LNCAP (cell line): ENCODE results near the gene YBX2.

Experiments
- TF ChIP-seq, protein P1 (sequence below): fragments of 450-650 bp; IDR thresholded peaks from 2 replicates; pipeline ENCODE4 v1.5.1; 2017; ENCODE audit warnings: mild to moderate bottlenecking

Gene YBX2

DNA sequence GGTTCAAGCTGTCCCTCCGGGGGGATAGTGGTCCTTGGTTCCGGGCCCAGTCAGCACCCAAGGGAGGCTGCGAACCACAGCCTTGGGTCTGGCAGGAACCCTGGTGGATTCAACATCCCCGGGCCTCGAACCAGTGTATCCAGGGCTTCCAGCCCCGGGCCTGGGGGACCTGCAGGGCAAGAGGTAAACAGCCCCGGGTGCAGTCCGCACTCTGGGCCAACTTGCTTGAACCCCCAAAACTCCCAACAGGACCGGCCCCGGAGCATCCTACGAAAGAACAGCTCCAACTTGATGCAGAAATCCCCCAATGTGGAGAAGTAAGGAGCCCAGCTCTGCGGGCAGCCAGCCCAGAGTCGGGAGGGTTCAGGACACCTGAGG, 36.2 kb upstream of the YBX2 start:
- TF ChIP-seq, protein P1, sequence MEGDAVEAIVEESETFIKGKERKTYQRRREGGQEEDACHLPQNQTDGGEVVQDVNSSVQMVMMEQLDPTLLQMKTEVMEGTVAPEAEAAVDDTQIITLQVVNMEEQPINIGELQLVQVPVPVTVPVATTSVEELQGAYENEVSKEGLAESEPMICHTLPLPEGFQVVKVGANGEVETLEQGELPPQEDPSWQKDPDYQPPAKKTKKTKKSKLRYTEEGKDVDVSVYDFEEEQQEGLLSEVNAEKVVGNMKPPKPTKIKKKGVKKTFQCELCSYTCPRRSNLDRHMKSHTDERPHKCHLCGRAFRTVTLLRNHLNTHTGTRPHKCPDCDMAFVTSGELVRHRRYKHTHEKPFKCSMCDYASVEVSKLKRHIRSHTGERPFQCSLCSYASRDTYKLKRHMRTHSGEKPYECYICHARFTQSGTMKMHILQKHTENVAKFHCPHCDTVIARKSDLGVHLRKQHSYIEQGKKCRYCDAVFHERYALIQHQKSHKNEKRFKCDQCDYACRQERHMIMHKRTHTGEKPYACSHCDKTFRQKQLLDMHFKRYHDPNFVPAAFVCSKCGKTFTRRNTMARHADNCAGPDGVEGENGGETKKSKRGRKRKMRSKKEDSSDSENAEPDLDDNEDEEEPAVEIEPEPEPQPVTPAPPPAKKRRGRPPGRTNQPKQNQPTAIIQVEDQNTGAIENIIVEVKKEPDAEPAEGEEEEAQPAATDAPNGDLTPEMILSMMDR, result no peak

DNA sequence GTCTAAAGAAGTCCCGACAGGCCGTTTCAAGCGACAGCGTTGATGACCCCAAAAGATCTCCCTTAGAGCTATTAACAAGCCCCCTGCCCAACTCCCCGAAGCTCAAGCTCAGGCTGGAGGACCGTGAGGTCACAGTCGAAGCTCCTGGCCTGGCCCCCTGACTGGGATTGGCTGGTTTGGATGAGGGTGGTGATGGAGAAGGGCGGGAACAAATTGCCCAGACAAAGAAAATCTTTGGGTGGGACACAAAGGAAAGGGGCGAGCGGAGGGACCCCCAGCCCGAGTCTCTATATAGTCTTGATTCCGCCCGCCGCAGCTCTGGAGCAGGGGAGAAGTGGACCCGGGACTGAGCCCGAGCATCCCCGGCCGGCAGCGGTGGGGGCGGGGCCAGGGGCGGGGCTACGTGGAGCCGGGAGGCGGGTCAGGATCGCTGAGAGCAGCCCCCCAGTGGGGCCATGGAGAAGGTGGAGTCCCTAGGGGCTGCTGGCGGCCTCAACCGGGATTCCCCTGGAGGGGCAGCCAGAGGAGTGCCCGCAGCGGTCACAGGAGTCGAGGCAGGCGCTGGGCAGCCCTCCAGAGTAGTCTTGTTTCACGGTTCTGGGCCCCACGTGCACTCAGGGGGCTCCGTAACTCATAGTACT, 35.7 kb upstream of the YBX2 start:
- TF ChIP-seq, protein P1, result no peak

DNA sequence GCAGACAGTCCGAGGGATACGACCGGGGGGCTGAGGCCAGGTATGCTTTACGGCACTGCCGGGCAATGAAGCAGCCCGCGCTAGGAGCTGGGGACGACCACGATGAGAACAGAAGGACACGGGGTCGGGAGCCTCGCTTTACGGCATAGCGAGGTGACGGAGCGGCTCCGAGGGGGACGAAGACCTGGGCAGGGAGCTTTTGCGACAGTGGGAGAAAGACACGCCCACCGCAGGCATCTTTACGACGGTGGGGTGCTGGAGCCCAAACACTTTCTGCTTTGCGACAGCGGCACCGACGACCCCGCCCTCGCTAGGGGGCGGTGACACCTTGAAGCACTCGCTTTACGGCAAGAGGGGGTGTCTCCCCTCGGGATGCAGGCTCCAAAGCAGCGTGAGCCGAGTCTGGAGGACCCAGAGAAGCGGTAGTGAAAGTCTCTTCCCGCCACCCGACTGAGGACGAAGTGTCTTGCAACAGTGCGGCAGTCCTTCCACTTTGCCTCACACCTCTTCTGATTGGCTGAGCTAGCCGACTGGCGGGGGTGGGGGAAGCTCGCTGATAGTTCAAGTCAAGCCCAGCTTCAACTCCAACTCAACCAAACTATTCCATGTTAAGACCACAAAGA, 35.0 kb upstream of the YBX2 start:
- TF ChIP-seq, protein P1, result no peak

DNA sequence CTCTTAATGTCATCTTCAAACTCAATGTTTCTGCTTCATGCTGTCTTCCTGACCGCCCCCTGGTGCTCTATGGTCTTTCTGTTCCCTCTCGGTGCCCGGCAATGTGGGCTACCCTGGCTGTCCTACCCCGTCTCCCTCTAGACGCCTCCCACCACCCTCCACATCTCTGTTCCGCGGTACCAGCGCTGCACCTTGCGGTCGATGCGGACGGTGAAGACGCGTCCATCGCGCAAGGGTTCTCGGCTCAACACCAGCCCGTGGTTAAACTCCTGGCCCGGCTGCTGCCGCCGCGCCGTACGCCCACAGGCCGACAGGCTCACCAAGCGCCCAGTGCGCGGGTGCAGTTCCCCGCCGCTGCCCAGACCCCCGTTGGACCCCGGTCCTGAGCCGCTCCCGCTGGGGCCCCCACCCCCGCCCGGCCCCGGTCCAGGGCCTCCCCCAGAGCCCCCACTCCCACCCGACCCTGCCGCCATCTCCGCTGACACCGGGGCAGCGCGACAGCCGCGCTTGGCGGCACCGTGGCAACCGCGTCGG, 34.5 kb upstream of the YBX2 start, which contains the start of gene NEURL4:
Gene NEURL4, minus strand, starts transcription at position 496 of the 534 bp plus-strand sequence. Its CDS starts 23 bp downstream, at position 473.
- TF ChIP-seq, protein P1, result no peak

DNA sequence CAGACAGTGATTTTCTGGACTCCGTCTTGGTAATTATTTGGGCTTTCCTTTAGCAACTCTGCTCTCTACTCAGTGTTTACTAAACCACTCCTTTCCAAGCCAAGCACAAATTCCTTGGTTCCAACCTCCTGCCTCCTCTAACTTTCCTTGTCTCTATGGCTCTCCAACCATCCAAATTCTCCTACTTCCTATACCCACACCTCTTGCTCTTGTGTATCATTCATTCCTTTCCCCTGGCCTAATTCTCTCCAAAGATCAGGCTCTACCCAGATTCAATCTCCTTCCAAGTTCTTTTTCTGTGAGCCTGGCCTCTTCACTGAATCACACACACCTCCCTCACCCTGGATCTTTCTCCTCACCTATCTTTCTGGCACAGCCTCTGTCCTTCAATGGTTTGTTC, 33.6 kb upstream of the YBX2 start:
- TF ChIP-seq, protein P1, result no peak

DNA sequence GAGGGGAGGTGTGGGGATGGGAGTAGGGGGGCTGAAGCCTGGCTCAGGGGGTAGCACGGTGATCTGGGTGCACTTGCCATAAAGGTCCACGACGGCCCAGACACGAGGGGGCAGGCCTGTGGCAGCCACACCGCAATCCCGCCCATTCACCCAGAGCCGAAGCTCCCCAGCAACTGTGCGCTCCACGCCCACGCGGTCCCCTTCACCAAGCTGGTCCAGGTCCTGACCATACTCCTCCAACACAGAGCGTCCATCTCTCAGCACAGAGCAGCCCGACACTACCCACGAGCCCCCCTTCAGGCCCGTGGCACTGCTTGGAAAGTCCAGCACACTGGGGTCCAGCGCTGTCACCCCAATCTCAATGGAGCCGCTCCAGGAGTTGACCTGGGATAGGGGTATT, 33.1 kb upstream of the YBX2 start:
- TF ChIP-seq, protein P1, result no peak

DNA sequence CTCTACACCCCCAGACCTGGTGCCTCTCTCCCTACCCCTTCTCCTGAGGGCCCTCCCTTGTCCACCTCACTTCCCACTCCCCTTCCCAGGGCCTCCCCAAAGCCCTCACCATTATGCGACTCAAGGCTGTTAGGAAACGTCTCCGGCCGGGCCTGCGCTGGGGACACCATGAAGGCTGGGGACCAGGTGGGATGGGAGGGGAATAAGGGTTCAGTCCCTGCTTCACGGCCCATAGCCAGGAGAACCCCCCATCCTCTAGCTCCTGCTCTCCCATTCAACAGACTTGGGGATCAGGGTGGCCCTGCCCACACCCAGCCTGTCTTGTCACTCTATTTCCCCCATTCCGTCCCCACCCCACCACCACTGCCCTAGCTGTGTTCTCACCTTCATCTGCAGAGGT, 32.6 kb upstream of the YBX2 start:
- TF ChIP-seq, protein P1, result no peak
